H9 (cell line): ENCODE measurements around the gene IRF2BP2. TPM values are rescaled to one million over a fixed set of nuclear protein-coding genes. Genes with fewer than 3 reads are reported as not detected.

Experiments used
- DNase-seq: peaks from one replicate; pipeline ENCODE4 v3.0.0-alpha.2; 2017
- H2AFZ ChIP-seq: one replicate; pipeline ENCODE4 v1.6.1; 2013; ENCODE audit warnings: mild to moderate bottlenecking, low read length, control low read depth, moderate library complexity
- H2AK5ac ChIP-seq: 2 replicates; pipeline ENCODE4 v1.6.1; 2013; ENCODE audit warnings: low read length, control low read depth, mixed read lengths; ENCODE audit not compliant: insufficient read length
- H2BK120ac ChIP-seq: one replicate; pipeline ENCODE4 v1.6.1; 2013; ENCODE audit warnings: low read depth, mild to moderate bottlenecking, low read length, control low read depth, inconsistent platforms; ENCODE audit not compliant: poor library complexity, severe bottlenecking
- H2BK12ac ChIP-seq: 2 replicates; pipeline ENCODE4 v1.6.1; 2013; ENCODE audit warnings: low read length, control low read depth, mixed read lengths, low read depth; ENCODE audit not compliant: insufficient read length
- H2BK15ac ChIP-seq: 2 replicates; pipeline ENCODE4 v1.6.1; 2013; ENCODE audit warnings: low read depth, low read length, control low read depth
- H2BK20ac ChIP-seq: one replicate; pipeline ENCODE4 v1.6.1; 2013; ENCODE audit warnings: low read depth, mild to moderate bottlenecking, low read length, control low read depth, inconsistent platforms; ENCODE audit not compliant: poor library complexity, severe bottlenecking
- H2BK5ac ChIP-seq: 2 replicates; pipeline ENCODE4 v1.6.1; 2013; ENCODE audit warnings: low read length, control low read depth, mixed read lengths; ENCODE audit not compliant: insufficient read length
- H3K14ac ChIP-seq: 2 replicates; pipeline ENCODE4 v1.6.1; 2013; ENCODE audit warnings: low read length, control low read depth; ENCODE audit not compliant: insufficient read depth
- H3K18ac ChIP-seq: 2 replicates; pipeline ENCODE4 v1.6.1; 2013; ENCODE audit warnings: low read depth, mild to moderate bottlenecking, mixed read lengths, low read length, control low read depth; ENCODE audit not compliant: insufficient read length
- H3K23ac ChIP-seq: 2 replicates; pipeline ENCODE4 v1.6.1; 2013; ENCODE audit warnings: low read length, control low read depth, mixed read lengths, low read depth; ENCODE audit not compliant: insufficient read length
- H3K23me2 ChIP-seq: 2 replicates; pipeline ENCODE4 v1.6.1; 2013; ENCODE audit warnings: low read depth, mild to moderate bottlenecking, mixed read lengths, low read length, control low read depth; ENCODE audit not compliant: insufficient read length, poor library complexity, severe bottlenecking
- H3K27ac ChIP-seq: 2 replicates; pipeline ENCODE4 v1.5.1; 2013; ENCODE audit warnings: low read length, control low read depth, mixed read lengths, low read depth; ENCODE audit not compliant: insufficient read length
- H3K27me3 ChIP-seq: 2 replicates; pipeline ENCODE4 v1.6.1; 2013; ENCODE audit warnings: low read length, control low read depth, inconsistent platforms; ENCODE audit not compliant: insufficient read depth
- H3K4ac ChIP-seq: 2 replicates; pipeline ENCODE4 v1.6.1; 2013; ENCODE audit warnings: low read depth, mild to moderate bottlenecking, control low read depth, inconsistent platforms, low read length, moderate library complexity
- H3K4me1 ChIP-seq: 2 replicates; pipeline ENCODE4 v1.6.1; 2013; ENCODE audit warnings: low read length, control low read depth, inconsistent platforms; ENCODE audit not compliant: insufficient read depth
- H3K4me2 ChIP-seq: 2 replicates; pipeline ENCODE4 v1.6.1; 2013; ENCODE audit warnings: low read length, control low read depth, mixed read lengths; ENCODE audit not compliant: insufficient read length, insufficient read depth
- H3K56ac ChIP-seq: 2 replicates; pipeline ENCODE4 v1.6.1; 2013; ENCODE audit warnings: low read depth, mild to moderate bottlenecking, mixed read lengths, low read length, control low read depth; ENCODE audit not compliant: insufficient read length
- H3K79me1 ChIP-seq: 2 replicates; pipeline ENCODE4 v1.6.1; 2013; ENCODE audit warnings: low read depth, mild to moderate bottlenecking, moderate library complexity, low read length, control low read depth, inconsistent platforms; ENCODE audit not compliant: insufficient read depth, poor library complexity, severe bottlenecking
- H3K79me2 ChIP-seq: 2 replicates; pipeline ENCODE4 v1.6.1; 2013; ENCODE audit warnings: low read length, control low read depth, inconsistent platforms; ENCODE audit not compliant: insufficient read depth
- H3K9ac ChIP-seq: 2 replicates; pipeline ENCODE4 v1.6.1; 2013; ENCODE audit warnings: low read length, control low read depth, mixed read lengths; ENCODE audit not compliant: insufficient read length; ENCODE audit errors: extremely low read depth
- H3K9me3 ChIP-seq: one replicate; pipeline ENCODE4 v1.6.1; 2013; ENCODE audit warnings: low read depth, low read length, inconsistent platforms; ENCODE audit not compliant: control insufficient read depth
- H3T11ph ChIP-seq: one replicate; pipeline ENCODE4 v1.6.1; 2013; ENCODE audit warnings: mild to moderate bottlenecking, low read length, control low read depth, inconsistent platforms
- H4K20me1 ChIP-seq: one replicate; pipeline ENCODE4 v1.6.1; 2013; ENCODE audit not compliant: control insufficient read depth, insufficient read length, insufficient read depth
- H4K5ac ChIP-seq: 2 replicates; pipeline ENCODE4 v1.6.1; 2013; ENCODE audit warnings: low read depth, mild to moderate bottlenecking, mixed read lengths, low read length, control low read depth; ENCODE audit not compliant: insufficient read length
- H4K8ac ChIP-seq: replicated peaks from 2 replicates; pipeline ENCODE4 v1.6.1; 2013; ENCODE audit warnings: low read length, control low read depth, mixed read lengths, low read depth; ENCODE audit not compliant: insufficient read length
- H4K91ac ChIP-seq: 2 replicates; pipeline ENCODE4 v1.6.1; 2013; ENCODE audit warnings: low read depth, mild to moderate bottlenecking, moderate library complexity, mixed read lengths, low read length, control low read depth; ENCODE audit not compliant: insufficient read length
- H3K27ac Mint-ChIP-seq, 3 experiments: 2 replicates in 2 of 3; 3 replicates in 1 of 3; pipeline ENCODE4 v1.8.0; 2020 to 2021; ENCODE audit warnings: mixed read lengths in 3 of 3, mild to moderate bottlenecking in 1 of 3, moderate library complexity in 1 of 3
- H3K27me3 Mint-ChIP-seq: 2 replicates; pipeline ENCODE4 v1.8.0; 2021; ENCODE audit warnings: low read depth, mild to moderate bottlenecking, moderate library complexity, mixed read lengths
- H3K36me3 Mint-ChIP-seq, 3 experiments: 2 replicates in 2 of 3; 3 replicates in 1 of 3; pipeline ENCODE4 v1.8.0; 2020 to 2021; ENCODE audit warnings: low read depth in 3 of 3, mixed read lengths in 3 of 3; ENCODE audit not compliant: insufficient read depth in 1 of 3
- H3K4me1 Mint-ChIP-seq, 2 experiments: 2 replicates each; pipeline ENCODE4 v1.8.0; 2020; ENCODE audit warnings: mixed read lengths in 2 of 2
- H3K4me3 Mint-ChIP-seq, 2 experiments: 2 replicates in 1 of 2; 3 replicates in 1 of 2; pipeline ENCODE4 v1.8.0; 2020 to 2021; ENCODE audit warnings: mild to moderate bottlenecking in 2 of 2, mixed read lengths in 2 of 2, moderate library complexity in 1 of 2
- H3K9me3 Mint-ChIP-seq, 2 experiments: 2 replicates in 1 of 2; 3 replicates in 1 of 2; pipeline ENCODE4 v1.8.0; 2020; ENCODE audit warnings: mild to moderate bottlenecking in 2 of 2, mixed read lengths in 2 of 2, moderate library complexity in 1 of 2
- CTCF ChIP-seq: fragments of 200-600 bp; sonication (generic); conservative IDR thresholded peaks from 3 replicates; pipeline ENCODE4 v1.8.0; 2021; ENCODE audit warnings: antibody characterized with exemption, mild to moderate bottlenecking
- WGBS: extraction: QIAGEN DNeasy Blood & Tissue Kit; methylation state at CpG from one replicate; pipeline ENCODE4 v1.1.7; 2013; ENCODE audit warnings: missing lambda C conversion rate, low lambda C conversion rate, mixed read lengths; ENCODE audit not compliant: insufficient read length; ENCODE audit errors: extremely low coverage; 5-methylcytosine and 5-hydroxymethylcytosine counted together
- total RNA-seq: library from RNA; stranded (reverse); gene quantifications from 2 replicates; pipeline ENCODE4 v1.2.1, GENCODE V29; 2021

Gene IRF2BP2
- total RNA-seq, 1 experiment from 2014 or later, result 80.2 TPM

GRCh38 chr1:234626391-234626790 is 16.4 kb upstream of the IRF2BP2 start:
- H3K79me2 ChIP-seq, result no peaks in the 10 kb centered on the region
- no peak overlapping the region for H3K4me3 Mint-ChIP-seq
- H3K27ac ChIP-seq, result no peak overlapping the region
- no peaks in the 10 kb centered on the region for H3K4me1 ChIP-seq
- H2BK12ac ChIP-seq, result no peak overlapping the region
- H2BK5ac ChIP-seq, result no peak overlapping the region
- H3K27me3 Mint-ChIP-seq, result no peaks in the 10 kb centered on the region
- no peak overlapping the region for H2AFZ ChIP-seq
- H3K23me2 ChIP-seq, result no peaks in the 10 kb centered on the region
- no peaks in the 10 kb centered on the region for H3K9me3 ChIP-seq
- H2AK5ac ChIP-seq, result no peak overlapping the region
- H3K9me3 Mint-ChIP-seq, result no peaks in the 10 kb centered on the region
- no peak overlapping the region for H3K4me2 ChIP-seq
- H3K14ac ChIP-seq, result no peak overlapping the region
- H3K56ac ChIP-seq, result no peak overlapping the region
- peaks cover 0 to 6% of the 10 kb centered on the region in 2 experiments; a peak in 2 of 4 replicates for H3K4me1 Mint-ChIP-seq
- no peak overlapping the region for H4K5ac ChIP-seq
- WGBS, result no CpG with 5 or more reads among the region's 6 CpGs
- no peak overlapping the region for H3K27ac Mint-ChIP-seq
- no peaks in the 10 kb centered on the region for H3K27me3 ChIP-seq
- H4K91ac ChIP-seq, result no peak overlapping the region
- H2BK15ac ChIP-seq, result no peak overlapping the region
- no peak overlapping the region for H3K23ac ChIP-seq
- no peak overlapping the region for H3K18ac ChIP-seq
- no peaks in the 10 kb centered on the region for H3K36me3 Mint-ChIP-seq
- no peak overlapping the region for H3T11ph ChIP-seq
- no peak overlapping the region for H2BK20ac ChIP-seq
- no peak overlapping the region for H4K8ac ChIP-seq
- DNase-seq, result no peak
- no peaks in the 10 kb centered on the region for H4K20me1 ChIP-seq
- no peak overlapping the region for H2BK120ac ChIP-seq
- no peak for TF ChIP-seq CTCF
- no peak overlapping the region for H3K9ac ChIP-seq
- H3K79me1 ChIP-seq, result no peaks in the 10 kb centered on the region
- no peak overlapping the region for H3K4ac ChIP-seq
